GM21360 (cell line): ENCODE data around the gene DOCK1.

ENCODE experiments used
- ATAC-seq: cut with Tn5 transposase; IDR thresholded peaks from one replicate; pipeline ENCODE4 v1.9.1; 2021; ENCODE audit warnings: mild to moderate bottlenecking, moderate library complexity; ENCODE audit not compliant: unreplicated experiment

Gene DOCK1

GRCh38 chr10:127071126-127071525 is 165.9 kb downstream of the DOCK1 start:
- no peak for ATAC-seq

GRCh38 chr10:127073666-127074065 is 168.4 kb downstream of the DOCK1 start:
- ATAC-seq = no peak

- no peak for ATAC-seq
Observed at GRCh38 chr10:127079392-127079791, 174.2 kb downstream of the DOCK1 start.

GRCh38 chr10:127080317-127080716 is 175.1 kb downstream of the DOCK1 start:
- no peak for ATAC-seq

GRCh38 chr10:127081851-127082345 is 176.7 kb downstream of the DOCK1 start:
- no peak for ATAC-seq

GRCh38 chr10:127082651-127083050 is 177.4 kb downstream of the DOCK1 start:
- no peak for ATAC-seq

- ATAC-seq = no peak
Observed at GRCh38 chr10:127085957-127086356, 180.7 kb downstream of the DOCK1 start.

GRCh38 chr10:127088908-127089307 is 183.7 kb downstream of the DOCK1 start:
- no peak for ATAC-seq

GRCh38 chr10:127089446-127089845 is 184.2 kb downstream of the DOCK1 start:
- ATAC-seq = no peak

- ATAC-seq = no peak
Observed at GRCh38 chr10:127090138-127090537, 184.9 kb downstream of the DOCK1 start.

GRCh38 chr10:127091354-127091753 is 186.1 kb downstream of the DOCK1 start:
- no peak for ATAC-seq

- no peak for ATAC-seq
Observed at GRCh38 chr10:127092916-127093315, 187.7 kb downstream of the DOCK1 start.

GRCh38 chr10:127094984-127095383 is 189.8 kb downstream of the DOCK1 start:
- no peak for ATAC-seq

- ATAC-seq = no peak
Observed at GRCh38 chr10:127100983-127101615, 195.9 kb downstream of the DOCK1 start.

- ATAC-seq = no peak
Observed at GRCh38 chr10:127102176-127102575, 196.9 kb downstream of the DOCK1 start.

- no peak for ATAC-seq
Observed at GRCh38 chr10:127115100-127115499, 209.9 kb downstream of the DOCK1 start.

GRCh38 chr10:127117125-127117524 is 211.9 kb downstream of the DOCK1 start:
- ATAC-seq = no peak

- ATAC-seq = no peak
Observed at GRCh38 chr10:127118034-127118433, 212.8 kb downstream of the DOCK1 start.

- ATAC-seq = no peak
Observed at GRCh38 chr10:127119936-127120335, 214.7 kb downstream of the DOCK1 start.

GRCh38 chr10:127122831-127123230 is 217.6 kb downstream of the DOCK1 start:
- no peak for ATAC-seq

GRCh38 chr10:127123626-127124025 is 218.4 kb downstream of the DOCK1 start:
- ATAC-seq = no peak

GRCh38 chr10:127125331-127125730 is 220.1 kb downstream of the DOCK1 start:
- ATAC-seq = no peak

- no peak for ATAC-seq
Observed at GRCh38 chr10:127127822-127128221, 222.6 kb downstream of the DOCK1 start.
